ENCODE measurements around the gene CTTN. TPM values are rescaled to one million over a fixed set of nuclear protein-coding genes. Genes with fewer than 3 reads are reported as not detected.
A peak's percentile ranks its signal among the peaks of the same experiment; 100 is the strongest.
"Not testable (repeated sequence)": the region's sequence is repeated elsewhere in the genome, so short reads cannot be mapped to it uniquely, and the experiment has no call there.

CTTN gene
- total RNA-seq, 1 donor from 2014 or later: 458 TPM

DNA sequence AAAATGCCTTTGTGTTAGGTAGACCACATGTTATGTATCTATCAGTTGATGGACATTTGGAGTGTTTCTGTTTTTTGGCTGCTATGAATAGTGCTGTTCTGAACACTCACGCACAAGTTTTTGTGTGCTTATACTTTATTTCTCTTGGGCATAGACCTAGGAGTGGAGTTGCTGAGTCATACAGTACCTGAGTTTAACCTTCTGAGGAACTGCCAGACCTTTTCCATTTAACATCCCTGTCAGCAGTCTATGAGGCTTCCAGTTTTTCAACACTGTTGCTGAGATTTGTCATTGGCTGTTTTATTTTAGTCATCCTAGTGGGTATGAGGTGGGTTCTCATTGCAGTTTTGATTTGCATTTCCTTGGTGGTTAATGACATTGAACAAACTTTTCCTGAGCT, 4.4 kb downstream of the CTTN start:
- H3K27ac Mint-ChIP-seq (ENCODE audit: unreplicated experiment): peak overlapping the region; percentile 41
- DNase-seq (ENCODE audit: low spot score): no peak

GRCh38 chr11:70404244-70404643, 5.9 kb downstream of the CTTN start:
- peaks cover 46% of the 10 kb centered on the region for H3K4me1 Mint-ChIP-seq (ENCODE audit: unreplicated experiment)
- H3K4me3 Mint-ChIP-seq (ENCODE audit: unreplicated experiment): peak overlapping the region; percentile 15
- TF ChIP-seq, protein P1, sequence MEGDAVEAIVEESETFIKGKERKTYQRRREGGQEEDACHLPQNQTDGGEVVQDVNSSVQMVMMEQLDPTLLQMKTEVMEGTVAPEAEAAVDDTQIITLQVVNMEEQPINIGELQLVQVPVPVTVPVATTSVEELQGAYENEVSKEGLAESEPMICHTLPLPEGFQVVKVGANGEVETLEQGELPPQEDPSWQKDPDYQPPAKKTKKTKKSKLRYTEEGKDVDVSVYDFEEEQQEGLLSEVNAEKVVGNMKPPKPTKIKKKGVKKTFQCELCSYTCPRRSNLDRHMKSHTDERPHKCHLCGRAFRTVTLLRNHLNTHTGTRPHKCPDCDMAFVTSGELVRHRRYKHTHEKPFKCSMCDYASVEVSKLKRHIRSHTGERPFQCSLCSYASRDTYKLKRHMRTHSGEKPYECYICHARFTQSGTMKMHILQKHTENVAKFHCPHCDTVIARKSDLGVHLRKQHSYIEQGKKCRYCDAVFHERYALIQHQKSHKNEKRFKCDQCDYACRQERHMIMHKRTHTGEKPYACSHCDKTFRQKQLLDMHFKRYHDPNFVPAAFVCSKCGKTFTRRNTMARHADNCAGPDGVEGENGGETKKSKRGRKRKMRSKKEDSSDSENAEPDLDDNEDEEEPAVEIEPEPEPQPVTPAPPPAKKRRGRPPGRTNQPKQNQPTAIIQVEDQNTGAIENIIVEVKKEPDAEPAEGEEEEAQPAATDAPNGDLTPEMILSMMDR (IDR thresholded peaks at IDR 0.05; ENCODE audit: unreplicated experiment): no peak
- peaks cover 4% of the 10 kb centered on the region for H3K27me3 Mint-ChIP-seq (ENCODE audit: unreplicated experiment)
- H3K9me3 Mint-ChIP-seq (ENCODE audit: unreplicated experiment): no peaks in the 10 kb centered on the region
- peak overlapping the region; percentile 84 for H3K27ac Mint-ChIP-seq (ENCODE audit: unreplicated experiment)
- DNase-seq (ENCODE audit: low spot score): no peak
- peaks cover 19% of the 10 kb centered on the region for H3K36me3 Mint-ChIP-seq (ENCODE audit: low read depth, unreplicated experiment)

More for the DNA sequence above, 4.4 kb downstream of the CTTN start:
- Mint-ChIP-seq H3K4me3 (ENCODE audit: unreplicated experiment) (peak overlapping the region; percentile 79), H3K9me3 (ENCODE audit: unreplicated experiment) (no peaks in the 10 kb centered on the region), H3K4me1 (ENCODE audit: unreplicated experiment) (peaks cover 47% of the 10 kb centered on the region), H3K27me3 (ENCODE audit: unreplicated experiment) (peaks cover 6% of the 10 kb centered on the region), H3K36me3 (ENCODE audit: low read depth, unreplicated experiment) (peaks cover 13% of the 10 kb centered on the region)
- TF ChIP-seq, protein P1 (IDR thresholded peaks at IDR 0.05; ENCODE audit: unreplicated experiment): no peak

DNA sequence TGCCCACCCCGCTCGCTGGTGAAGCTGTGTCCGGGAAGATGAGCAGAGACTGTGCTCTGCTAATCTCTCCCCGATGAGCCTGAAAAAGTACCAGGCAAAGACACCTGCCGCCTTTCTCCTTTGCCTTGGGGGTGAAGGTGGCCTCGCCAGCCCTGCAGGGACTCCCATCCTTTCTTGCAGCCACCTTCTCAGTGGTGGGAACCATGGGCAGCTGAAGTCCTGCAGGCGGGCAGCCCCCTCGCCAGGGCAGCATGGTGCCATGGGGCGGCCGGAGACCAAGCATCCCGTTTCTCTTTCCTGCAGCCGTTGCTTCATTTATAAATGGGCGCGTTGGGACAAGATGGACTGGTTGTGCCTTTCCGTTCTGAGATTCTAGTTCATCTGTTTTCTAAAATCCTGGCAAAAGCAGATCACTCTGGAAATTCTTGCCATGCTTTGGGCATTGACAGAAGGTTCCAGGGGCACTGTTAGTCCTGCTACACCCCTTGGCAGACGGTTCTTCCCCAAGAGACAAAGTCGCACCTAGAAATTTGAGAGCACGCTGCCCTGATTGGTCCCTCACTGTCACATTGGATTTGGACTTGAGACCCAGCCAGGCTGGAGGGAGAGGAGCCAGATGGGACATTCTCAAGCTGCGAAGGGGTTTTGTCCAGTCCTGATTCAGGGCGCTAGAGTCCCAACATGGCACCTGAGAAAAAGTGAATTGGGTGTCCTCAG, 7.5 kb downstream of the CTTN start:
- peaks cover 32% of the 10 kb centered on the region for H3K36me3 Mint-ChIP-seq (ENCODE audit: low read depth, unreplicated experiment)
- DNase-seq (ENCODE audit: low spot score): no peak
- H3K4me1 Mint-ChIP-seq (ENCODE audit: unreplicated experiment): peaks cover 37% of the 10 kb centered on the region
- no peaks in the 10 kb centered on the region for H3K9me3 Mint-ChIP-seq (ENCODE audit: unreplicated experiment)
- no peak overlapping the region for H3K4me3 Mint-ChIP-seq (ENCODE audit: unreplicated experiment)
- peaks cover 4% of the 10 kb centered on the region for H3K27me3 Mint-ChIP-seq (ENCODE audit: unreplicated experiment)
- TF ChIP-seq, protein P1 (IDR thresholded peaks at IDR 0.05; ENCODE audit: unreplicated experiment): no peak
- peak overlapping the region; percentile 92 for H3K27ac Mint-ChIP-seq (ENCODE audit: unreplicated experiment)

- Mint-ChIP-seq H3K36me3 (ENCODE audit: low read depth, unreplicated experiment) (peaks cover 42% of the 10 kb centered on the region), H3K4me1 (ENCODE audit: unreplicated experiment) (peaks cover 36% of the 10 kb centered on the region), H3K9me3 (ENCODE audit: unreplicated experiment) (no peaks in the 10 kb centered on the region), H3K27ac (ENCODE audit: unreplicated experiment) (peak overlapping the region; percentile 16), H3K27me3 (ENCODE audit: unreplicated experiment) (peaks cover 3% of the 10 kb centered on the region), H3K4me3 (ENCODE audit: unreplicated experiment) (peak overlapping the region; percentile 40)
- TF ChIP-seq, protein P1 (IDR thresholded peaks at IDR 0.05; ENCODE audit: unreplicated experiment): no peak
- DNase-seq (ENCODE audit: low spot score): no peak
These were observed 8.8 kb downstream of the CTTN start for GRCh38 chr11:70407121-70407520.

GRCh38 chr11:70407814-70408213, 9.5 kb downstream of the CTTN start:
- Mint-ChIP-seq H3K27ac (ENCODE audit: unreplicated experiment) (no peak overlapping the region), H3K4me1 (ENCODE audit: unreplicated experiment) (peaks cover 29% of the 10 kb centered on the region), H3K36me3 (ENCODE audit: low read depth, unreplicated experiment) (peaks cover 47% of the 10 kb centered on the region), H3K9me3 (ENCODE audit: unreplicated experiment) (no peaks in the 10 kb centered on the region), H3K27me3 (ENCODE audit: unreplicated experiment) (no peaks in the 10 kb centered on the region), H3K4me3 (ENCODE audit: unreplicated experiment) (peak overlapping the region; percentile 25)
- TF ChIP-seq, protein P1 (IDR thresholded peaks at IDR 0.05; ENCODE audit: unreplicated experiment): no peak
- no peak for DNase-seq (ENCODE audit: low spot score)

- not testable (repeated sequence) for H3K27me3 Mint-ChIP-seq (ENCODE audit: unreplicated experiment); H3K27ac Mint-ChIP-seq (ENCODE audit: unreplicated experiment); DNase-seq (ENCODE audit: low spot score); H3K4me3 Mint-ChIP-seq (ENCODE audit: unreplicated experiment); H3K9me3 Mint-ChIP-seq (ENCODE audit: unreplicated experiment)
- Mint-ChIP-seq H3K4me1 (ENCODE audit: unreplicated experiment) (peaks cover 28% of the 10 kb centered on the region), H3K36me3 (ENCODE audit: low read depth, unreplicated experiment) (peaks cover 52% of the 10 kb centered on the region)
These were observed 10.0 kb downstream of the CTTN start for GRCh38 chr11:70408326-70408725.

Data from endothelial cell (in vitro differentiated cells).